Tibial nerve (tissue), 4 donors: ENCODE data around the gene IDH3A.

Source experiments
- EP300 ChIP-seq, 2 donors: sonication (generic); formaldehyde crosslinking; IDR thresholded peaks; one replicate each; pipeline ENCODE4 v1.6.1; 2017; ENCODE audit warnings: antibody characterized with exemption in 2 of 2, mild to moderate bottlenecking in 1 of 2
- TF ChIP-seq, protein P1 (sequence below), 5 experiments: fragments of 200-600 bp in 3 of 5; fragments of 450-650 bp in 2 of 5; sonication (generic) in 3 of 5; IDR thresholded peaks; one replicate each; pipeline ENCODE4 v1.5.1; 2016 to 2019; ENCODE audit warnings: antibody characterized with exemption in 5 of 5, mild to moderate bottlenecking in 3 of 5, moderate library complexity in 2 of 5

DNA sequence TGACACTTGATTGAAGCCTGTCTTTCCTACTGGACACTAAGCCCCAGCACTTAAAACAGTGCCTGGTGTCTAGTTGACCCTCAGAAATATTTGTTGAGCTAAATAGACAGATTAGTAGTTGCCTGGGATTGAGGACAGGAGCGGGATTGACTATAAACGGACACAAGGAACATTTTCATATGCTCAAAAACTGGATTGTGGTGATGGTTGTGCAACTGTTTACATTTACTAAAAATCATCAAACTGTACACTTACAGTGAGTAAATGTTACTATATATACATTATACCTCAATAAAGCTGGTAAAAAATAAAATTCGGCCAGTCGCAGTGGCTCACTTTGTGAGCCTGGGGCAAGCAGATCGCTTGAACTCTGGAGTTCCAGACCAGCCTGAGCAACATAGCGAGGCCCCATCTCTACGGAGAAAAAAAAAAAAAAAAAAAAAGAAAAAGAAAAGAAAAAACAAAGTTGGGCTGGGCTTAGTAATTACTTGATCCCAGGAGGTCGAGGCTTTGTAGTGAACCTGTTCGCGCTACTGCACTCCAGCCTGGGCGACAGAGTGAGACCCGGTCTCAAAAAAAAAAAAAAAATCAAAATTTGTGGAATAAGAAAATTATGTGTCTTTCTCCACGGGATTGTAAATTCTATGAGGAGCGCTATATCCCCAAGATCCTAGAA lies 632 bp upstream of the IDH3A start:
- no peak for TF ChIP-seq EP300 (IDR thresholded peaks at IDR 0.05)
- TF ChIP-seq, protein P1, sequence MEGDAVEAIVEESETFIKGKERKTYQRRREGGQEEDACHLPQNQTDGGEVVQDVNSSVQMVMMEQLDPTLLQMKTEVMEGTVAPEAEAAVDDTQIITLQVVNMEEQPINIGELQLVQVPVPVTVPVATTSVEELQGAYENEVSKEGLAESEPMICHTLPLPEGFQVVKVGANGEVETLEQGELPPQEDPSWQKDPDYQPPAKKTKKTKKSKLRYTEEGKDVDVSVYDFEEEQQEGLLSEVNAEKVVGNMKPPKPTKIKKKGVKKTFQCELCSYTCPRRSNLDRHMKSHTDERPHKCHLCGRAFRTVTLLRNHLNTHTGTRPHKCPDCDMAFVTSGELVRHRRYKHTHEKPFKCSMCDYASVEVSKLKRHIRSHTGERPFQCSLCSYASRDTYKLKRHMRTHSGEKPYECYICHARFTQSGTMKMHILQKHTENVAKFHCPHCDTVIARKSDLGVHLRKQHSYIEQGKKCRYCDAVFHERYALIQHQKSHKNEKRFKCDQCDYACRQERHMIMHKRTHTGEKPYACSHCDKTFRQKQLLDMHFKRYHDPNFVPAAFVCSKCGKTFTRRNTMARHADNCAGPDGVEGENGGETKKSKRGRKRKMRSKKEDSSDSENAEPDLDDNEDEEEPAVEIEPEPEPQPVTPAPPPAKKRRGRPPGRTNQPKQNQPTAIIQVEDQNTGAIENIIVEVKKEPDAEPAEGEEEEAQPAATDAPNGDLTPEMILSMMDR (IDR thresholded peaks at IDR 0.05): no peak
